Measurements from ENCODE around the gene NUP133.
A peak's percentile ranks its signal among the peaks of the same experiment; 100 is the strongest.

Gene NUP133

DNA sequence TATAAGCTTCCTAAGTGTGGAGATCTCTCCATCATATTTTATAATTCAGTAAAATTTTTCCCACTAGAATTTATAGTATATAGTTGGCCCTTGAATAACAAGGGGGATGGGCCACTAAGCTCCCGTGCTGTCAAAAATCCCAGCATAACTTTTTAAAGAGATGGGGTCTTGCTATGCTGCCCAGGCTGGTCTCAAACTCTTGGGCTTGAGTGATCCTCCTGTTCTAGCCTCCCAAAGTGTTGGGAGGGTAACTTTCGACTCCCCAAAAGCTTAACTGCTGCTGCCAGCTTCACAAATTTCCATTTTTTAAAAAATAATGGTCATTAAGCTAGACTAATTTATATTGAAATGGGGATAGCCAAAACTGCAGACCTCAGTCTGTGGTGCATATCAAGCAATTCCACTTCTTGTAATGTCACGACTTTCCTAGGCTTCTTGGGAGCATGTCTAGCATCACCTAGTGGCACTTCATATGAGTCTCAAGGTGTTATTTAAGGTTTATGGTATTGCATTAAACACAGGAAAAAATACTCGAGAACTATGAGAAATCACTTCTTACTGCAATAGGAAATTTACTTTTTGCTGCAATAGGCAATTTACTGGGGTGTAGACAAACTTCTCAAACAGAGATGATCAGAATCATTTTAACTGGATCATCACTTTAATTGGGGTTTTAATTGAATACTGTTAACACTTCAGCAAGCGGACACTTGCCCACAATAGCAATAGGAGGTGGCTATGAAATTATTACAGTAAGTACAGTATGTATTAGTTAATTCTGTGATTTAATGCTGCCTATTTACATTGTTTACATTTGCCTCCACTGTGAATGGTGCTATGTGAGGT is 55.0 kb downstream of the NUP133 start:
- no peak for DNase-seq (ENCODE audit: low read depth in 2 of 2)

DNA sequence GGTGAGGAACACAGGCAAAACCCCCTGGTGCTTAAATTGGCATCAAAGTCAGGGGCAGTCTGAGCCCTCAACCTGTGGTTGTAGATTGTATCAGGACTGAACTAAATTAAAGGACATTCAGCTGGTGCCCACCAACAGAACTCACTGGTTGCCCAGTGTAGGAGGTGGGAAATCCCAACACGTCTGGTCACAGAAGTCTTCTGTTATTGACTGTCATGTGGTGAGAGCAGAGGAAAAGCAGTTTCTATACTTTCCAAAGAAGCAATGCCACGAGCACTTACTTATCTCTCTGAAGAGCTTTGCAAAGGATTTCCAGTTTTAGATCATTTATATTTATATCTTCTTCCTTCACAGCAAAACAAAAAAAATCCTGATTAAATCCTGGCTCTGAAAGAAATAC is 59.3 kb downstream of the NUP133 start:
- no peak for DNase-seq (ENCODE audit: low read depth in 2 of 2)

- no peak for DNase-seq (ENCODE audit: low read depth in 2 of 2)
Observed at GRCh38 chr1:229448354-229448753, 59.8 kb downstream of the NUP133 start.

DNA sequence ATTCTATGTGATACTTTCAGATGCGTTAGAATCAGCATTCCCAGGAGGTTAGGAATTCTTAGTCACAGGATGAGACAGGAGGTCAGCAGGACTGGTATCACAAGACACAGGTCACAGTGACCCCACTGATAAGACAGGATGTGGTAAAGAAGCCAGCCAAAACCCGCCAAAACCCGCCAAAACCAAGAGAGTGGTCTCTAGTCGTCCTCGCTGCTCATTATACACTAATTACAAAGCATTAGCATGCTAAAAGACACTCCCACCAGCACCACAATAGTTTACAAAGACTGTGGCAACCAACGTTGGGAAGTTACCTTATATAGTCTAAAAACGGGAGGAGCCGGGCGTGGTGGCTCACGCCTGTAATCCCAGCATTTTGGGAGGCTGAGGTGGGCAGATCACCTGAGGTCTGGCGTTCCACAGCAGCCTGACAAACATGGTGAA is 60.3 kb downstream of the NUP133 start:
- DNase-seq (ENCODE audit: low read depth in 2 of 2) = no peak

DNA sequence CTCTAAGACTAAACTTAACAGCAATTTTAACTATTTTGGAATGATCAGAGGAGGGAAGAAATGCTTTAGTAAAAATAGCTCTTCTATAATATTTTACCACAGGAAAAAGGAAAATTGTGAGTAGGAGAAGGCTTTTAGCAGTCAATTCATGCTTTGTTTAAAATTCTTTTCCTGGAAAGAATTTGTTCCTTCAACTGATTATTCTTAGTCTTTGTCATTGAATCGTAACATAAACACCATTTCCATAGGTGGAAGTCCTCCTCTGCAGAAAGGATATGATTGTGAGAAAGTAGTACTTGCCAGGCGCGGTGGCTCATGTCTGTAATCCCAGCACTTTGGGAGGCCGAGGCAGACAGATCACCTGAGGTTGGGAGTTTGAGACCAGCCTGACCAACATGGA is 62.3 kb downstream of the NUP133 start:
- DNase-seq (ENCODE audit: low read depth in 2 of 2) = no peak

GRCh38 chr1:229440851-229441537 is 67.1 kb downstream of the NUP133 start:
- DNase-seq (ENCODE audit: low read depth in 2 of 2) = no peak

DNA sequence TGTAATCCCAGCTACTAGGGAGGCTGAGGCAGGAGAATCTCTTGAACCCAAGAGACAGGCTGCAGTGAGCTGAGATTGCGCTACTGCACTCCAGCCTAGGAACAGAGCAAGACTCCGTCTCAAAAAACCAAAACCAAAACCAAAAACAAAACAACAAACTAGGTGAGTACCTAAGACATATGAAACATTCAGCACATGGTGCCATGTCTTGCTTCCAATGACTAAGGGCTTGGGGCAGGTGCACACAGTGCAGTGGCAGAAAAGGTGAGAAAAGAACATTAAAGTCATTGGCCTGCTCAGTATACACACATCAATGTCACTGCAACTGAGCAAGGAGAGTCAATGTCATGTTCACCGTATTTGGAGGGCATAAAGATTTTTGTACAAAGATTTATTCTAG is 70.1 kb downstream of the NUP133 start:
- DNase-seq (ENCODE audit: low read depth in 2 of 2) = no peak

- DNase-seq (ENCODE audit: low read depth in 2 of 2) = no peak
Observed at GRCh38 chr1:229437443-229437842, 70.7 kb downstream of the NUP133 start.

- no peak for DNase-seq (ENCODE audit: low read depth in 2 of 2)
Observed at GRCh38 chr1:229436201-229436600, 71.9 kb downstream of the NUP133 start.

- DNase-seq (ENCODE audit: low read depth in 2 of 2) = no peak
Observed at GRCh38 chr1:229434641-229435051, 73.5 kb downstream of the NUP133 start.

- no peak for DNase-seq (ENCODE audit: low read depth in 2 of 2)
Observed at GRCh38 chr1:229434005-229434640, 74.0 kb downstream of the NUP133 start, which contains the start of gene ACTA1. Gene ACTA1 (minus strand): TSS chr1:229434094. CDS start chr1:229433115, 979 bp downstream.

DNA sequence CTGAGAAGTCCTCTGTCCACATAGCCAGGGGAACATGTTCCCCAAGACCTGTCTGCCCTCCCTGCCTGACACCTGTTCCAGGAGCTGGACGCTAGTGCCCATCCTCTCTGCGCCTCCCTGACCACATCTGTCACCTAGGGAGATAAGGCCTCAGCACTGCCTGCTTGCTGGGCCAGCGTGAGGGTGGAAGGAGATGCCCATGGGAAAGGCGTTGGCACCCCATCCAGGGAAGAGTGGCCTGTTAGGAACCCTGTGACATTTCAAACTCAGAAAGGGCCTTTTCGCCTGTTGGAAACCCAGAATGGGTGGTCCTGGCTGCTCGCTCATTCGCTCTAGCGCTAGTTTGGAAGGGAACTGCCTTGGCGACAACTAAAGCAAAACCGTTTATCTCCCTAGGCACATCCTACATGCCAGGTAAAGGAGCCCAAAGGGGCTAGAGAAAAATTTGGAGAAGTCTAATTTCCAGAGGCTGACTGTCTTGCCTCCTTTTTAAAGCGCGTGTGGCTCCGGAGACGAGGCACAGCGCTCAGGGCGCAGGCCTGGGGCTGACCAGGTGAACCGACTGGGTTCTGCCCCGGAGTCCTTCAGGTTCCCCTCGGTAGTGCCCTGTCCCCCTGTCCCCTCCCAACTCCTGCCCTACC is 74.7 kb downstream of the NUP133 start:
- no peak for DNase-seq (ENCODE audit: low read depth in 2 of 2)

- DNase-seq (ENCODE audit: low read depth in 2 of 2) = no peak
Observed at GRCh38 chr1:229432905-229433304, 75.2 kb downstream of the NUP133 start.

DNA sequence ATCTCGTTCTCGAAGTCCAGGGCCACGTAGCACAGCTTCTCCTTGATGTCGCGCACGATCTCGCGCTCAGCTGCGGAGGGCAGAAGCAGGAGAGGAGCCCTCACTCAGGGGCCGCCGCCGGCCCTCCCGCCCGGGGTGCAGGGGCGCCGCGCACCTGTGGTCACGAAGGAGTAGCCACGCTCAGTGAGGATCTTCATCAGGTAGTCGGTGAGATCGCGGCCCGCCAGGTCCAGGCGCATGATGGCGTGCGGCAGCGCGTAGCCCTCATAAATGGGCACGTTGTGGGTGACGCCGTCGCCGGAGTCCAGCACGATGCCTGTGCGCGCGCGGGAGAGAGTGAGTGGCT is 76.1 kb downstream of the NUP133 start:
- DNase-seq (ENCODE audit: low read depth in 2 of 2) = no peak

GRCh38 chr1:229431284-229432115 is 76.6 kb downstream of the NUP133 start:
- no peak for DNase-seq (ENCODE audit: low read depth in 2 of 2)

- peak; percentile 26 to 49 for DNase-seq (ENCODE audit: low read depth in 2 of 2)
Observed at GRCh38 chr1:229430761-229431283, 77.3 kb downstream of the NUP133 start.

DNA sequence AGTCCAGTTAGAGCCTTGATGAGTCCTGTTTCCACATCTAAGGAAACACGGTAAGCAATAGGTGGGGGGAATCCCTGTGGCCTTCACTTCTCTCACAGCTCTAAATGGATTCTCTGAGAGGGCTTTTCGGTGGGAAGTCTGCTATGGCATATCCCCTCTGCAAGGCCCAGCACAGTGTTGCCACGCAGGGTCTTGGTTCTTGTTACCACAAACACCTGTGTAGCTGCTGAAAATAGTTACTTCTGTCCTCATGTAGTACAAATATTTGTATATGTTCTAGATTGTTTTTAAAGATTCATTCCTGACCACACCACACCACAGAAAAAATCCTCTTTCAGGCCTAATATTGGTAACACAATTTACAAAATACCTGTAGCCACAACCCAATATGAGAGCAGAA is 79.9 kb downstream of the NUP133 start:
- DNase-seq (ENCODE audit: low read depth in 2 of 2) = no peak

DNA sequence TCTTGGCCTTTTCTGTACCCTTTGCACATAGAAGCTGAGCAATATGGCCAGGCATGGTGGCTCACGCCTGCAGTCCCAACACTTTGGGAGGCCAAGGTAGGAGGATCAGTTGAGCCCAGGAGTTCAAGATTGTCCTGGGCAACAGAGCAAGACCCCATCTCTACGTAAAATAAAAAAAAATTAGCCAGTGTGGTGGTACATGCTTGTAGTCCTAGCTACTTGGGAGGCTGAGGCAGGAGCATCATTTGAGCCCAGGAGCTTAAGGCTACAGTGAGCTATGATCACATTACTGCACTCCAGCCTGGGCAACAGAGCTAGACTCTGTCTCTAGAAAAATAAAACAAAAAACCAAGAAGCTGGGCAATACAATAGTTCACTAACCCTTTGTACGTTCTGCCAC is 80.6 kb downstream of the NUP133 start:
- no peak for DNase-seq (ENCODE audit: low read depth in 2 of 2)

GRCh38 chr1:229425564-229426159 is 82.5 kb downstream of the NUP133 start:
- no peak for DNase-seq (ENCODE audit: low read depth in 2 of 2)

DNA sequence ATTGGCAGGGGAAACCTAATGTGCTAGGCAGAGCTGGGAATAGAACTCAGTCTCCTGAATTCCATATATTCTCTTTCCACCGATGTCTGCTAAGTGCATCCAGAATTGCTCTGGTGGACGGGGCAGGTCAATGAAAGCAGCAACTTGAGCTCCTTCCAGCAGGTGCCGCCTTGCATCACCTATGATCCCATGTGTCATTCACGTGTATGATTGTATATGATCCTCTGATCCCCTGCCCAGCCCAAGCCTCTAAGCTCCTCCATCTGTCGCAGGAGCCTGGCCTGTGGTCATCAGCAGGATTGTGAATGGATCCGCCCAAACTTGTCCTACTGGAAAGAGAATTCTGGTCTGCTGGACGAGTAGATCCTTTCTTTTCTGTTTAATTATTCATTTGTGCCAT is 87.4 kb downstream of the NUP133 start:
- no peak for DNase-seq (ENCODE audit: low read depth in 2 of 2)

- no peak for DNase-seq (ENCODE audit: low read depth in 2 of 2)
Observed at GRCh38 chr1:229420224-229420623, 87.9 kb downstream of the NUP133 start.
